Loucy (cell line): ENCODE results near the gene SUZ12.
"Not testable (repeated sequence)": the region's sequence is repeated elsewhere in the genome, so short reads cannot be mapped to it uniquely, and the experiment has no call there.

Experiments used
- H2AFZ ChIP-seq: fragments of 200-600 bp; sonication (generic); 2 replicates; pipeline ENCODE4 v1.6.0; 2016; ENCODE audit warnings: antibody characterized with exemption, mild to moderate bottlenecking, low read length, moderate library complexity
- H3F3A ChIP-seq: fragments of 200-600 bp; 2 replicates; pipeline ENCODE4 v1.6.0; 2016; ENCODE audit warnings: antibody characterized with exemption, low read depth, mild to moderate bottlenecking
- H3K27me3 ChIP-seq: fragments of 200-600 bp; sonication (generic); 2 replicates; pipeline ENCODE4 v1.6.1; 2014; ENCODE audit warnings: low read length, mild to moderate bottlenecking; ENCODE audit not compliant: insufficient read depth, poor library complexity, severe bottlenecking
- H3K36me3 ChIP-seq: fragments of 200-600 bp; sonication (generic); 2 replicates; pipeline ENCODE4 v1.6.1; 2016; ENCODE audit warnings: low read length; ENCODE audit not compliant: insufficient read depth
- H3K4me1 ChIP-seq: fragments of 200-600 bp; sonication (generic); 2 replicates; pipeline ENCODE4 v1.5.1; 2014; ENCODE audit warnings: low read length, mild to moderate bottlenecking; ENCODE audit not compliant: insufficient read depth, poor library complexity, severe bottlenecking
- H3K4me2 ChIP-seq: fragments of 200-600 bp; sonication (generic); 2 replicates; pipeline ENCODE4 v1.6.0; 2014; ENCODE audit warnings: antibody characterized with exemption, low read length, low read depth, mild to moderate bottlenecking; ENCODE audit not compliant: poor library complexity, severe bottlenecking
- H3K4me3 ChIP-seq: fragments of 200-600 bp; sonication (generic); 2 replicates; pipeline ENCODE4 v1.5.1; 2014; ENCODE audit warnings: low read length, mild to moderate bottlenecking, mixed read lengths; ENCODE audit not compliant: poor library complexity, severe bottlenecking
- H3K79me2 ChIP-seq: fragments of 200-600 bp; sonication (generic); 2 replicates; pipeline ENCODE4 v1.6.1; 2014; ENCODE audit warnings: low read length; ENCODE audit not compliant: insufficient read depth
- H3K9ac ChIP-seq: fragments of 200-600 bp; sonication (generic); 2 replicates; pipeline ENCODE4 v1.6.0; 2014; ENCODE audit warnings: mild to moderate bottlenecking, low read depth, low read length, moderate library complexity; ENCODE audit not compliant: poor library complexity, severe bottlenecking
- H3K9me2 ChIP-seq: fragments of 200-600 bp; sonication (generic); replicated peaks from 2 replicates; pipeline ENCODE4 v1.6.1; 2016; ENCODE audit warnings: low read depth, low read length, mixed read lengths
- H3K9me3 ChIP-seq: fragments of 200-600 bp; sonication (generic); 2 replicates; pipeline ENCODE4 v1.6.1; 2014; ENCODE audit warnings: mild to moderate bottlenecking, antibody characterized with exemption, low read length, low read depth; ENCODE audit not compliant: insufficient read depth
- H4K20me1 ChIP-seq: fragments of 200-600 bp; sonication (generic); 2 replicates; pipeline ENCODE4 v1.6.0; 2014; ENCODE audit warnings: antibody characterized with exemption, low read length, mild to moderate bottlenecking; ENCODE audit not compliant: insufficient read depth, poor library complexity, severe bottlenecking
- CTCF ChIP-seq: fragments of 200-600 bp; sonication (generic); conservative IDR thresholded peaks from 2 replicates; pipeline ENCODE4 v1.5.1; 2014; ENCODE audit warnings: mild to moderate bottlenecking, antibody characterized with exemption, low read length

SUZ12 gene

GRCh38 chr17:31935512-31935911 is 1.3 kb upstream of the SUZ12 start:
- H3K9ac ChIP-seq, result peak overlapping the region; percentile 92

DNA sequence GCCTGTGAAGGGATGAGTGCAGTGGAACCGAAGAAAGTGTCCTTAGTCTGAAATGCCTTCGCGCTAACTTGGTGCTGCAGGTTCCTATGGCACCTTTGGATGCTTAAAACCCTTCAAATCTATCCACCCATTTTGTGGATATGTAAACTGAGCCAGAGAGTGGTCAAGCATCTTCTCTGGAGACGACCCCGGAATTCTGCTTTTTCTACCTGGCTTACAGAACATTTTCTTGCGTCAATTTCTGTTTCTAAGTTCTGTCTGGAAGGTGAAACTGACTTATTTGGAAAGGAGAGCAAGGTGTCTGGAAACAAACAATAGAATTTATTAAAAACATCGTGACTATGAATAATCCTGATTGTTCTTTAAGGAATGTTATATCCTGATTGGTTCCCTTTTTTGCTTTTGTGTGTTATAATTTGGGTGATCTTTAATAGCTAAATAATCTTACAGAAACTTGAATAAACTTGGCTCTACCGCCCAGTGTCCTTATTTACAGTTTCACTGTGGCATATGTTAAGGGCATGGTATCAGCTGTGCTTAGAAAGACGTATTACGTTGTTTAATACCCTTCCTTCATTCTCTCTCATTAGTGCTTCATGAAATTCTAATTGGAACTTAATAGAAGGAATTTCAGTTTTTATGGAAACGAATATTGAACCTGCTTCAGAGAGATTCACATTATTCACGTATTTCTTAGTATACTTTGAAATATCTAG is 1.3 kb downstream of the SUZ12 start:
- H3K79me2 ChIP-seq, result peaks cover 59% of the 10 kb centered on the region
- H3K4me2 ChIP-seq, result peak overlapping the region; percentile 87
- not testable (repeated sequence) for H3K9me2 ChIP-seq, H3K27me3 ChIP-seq, H3F3A ChIP-seq, H3K9me3 ChIP-seq, H3K36me3 ChIP-seq, H2AFZ ChIP-seq
- H3K4me1 ChIP-seq, result peaks cover 15% of the 10 kb centered on the region
- peak overlapping the region; percentile 74 for H3K9ac ChIP-seq
- peaks cover 36% of the 10 kb centered on the region for H4K20me1 ChIP-seq
- H3K4me3 ChIP-seq, result peak overlapping the region; percentile 78

More at GRCh38 chr17:31935512-31935911, 1.3 kb upstream of the SUZ12 start:
- H4K20me1 ChIP-seq, result peaks cover 23% of the 10 kb centered on the region
- H3K4me1 ChIP-seq, result peaks cover 12% of the 10 kb centered on the region
- no peaks in the 10 kb centered on the region for H3F3A ChIP-seq
- H3K79me2 ChIP-seq, result peaks cover 33% of the 10 kb centered on the region
- no peaks in the 10 kb centered on the region for H3K9me3 ChIP-seq
- no peak overlapping the region for H3K4me3 ChIP-seq
- no peak for TF ChIP-seq CTCF
- H3K36me3 ChIP-seq, result no peaks in the 10 kb centered on the region
- no peaks in the 10 kb centered on the region for H3K27me3 ChIP-seq
- H3K4me2 ChIP-seq, result no peak overlapping the region
- no peaks in the 10 kb centered on the region for H3K9me2 ChIP-seq
- H2AFZ ChIP-seq, result no peak overlapping the region

DNA sequence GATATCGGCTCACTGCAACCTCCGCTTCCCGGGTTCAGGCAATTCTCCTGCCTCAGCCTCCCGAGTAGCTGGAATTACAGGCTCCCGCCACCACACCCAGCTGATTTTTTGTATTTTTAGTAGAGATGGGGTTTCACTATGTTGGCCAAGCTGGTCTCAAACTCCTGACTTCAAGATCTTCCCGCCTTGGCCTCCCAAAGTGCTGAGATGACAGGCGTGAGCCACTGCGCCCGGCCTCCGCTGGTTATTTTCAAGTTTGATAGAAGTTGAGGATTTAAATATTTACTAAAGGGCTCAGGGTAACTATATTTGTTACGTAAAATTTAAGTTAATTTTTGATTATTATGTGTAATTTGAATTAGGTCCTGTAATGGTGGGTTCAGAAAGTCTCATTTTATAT is 5.1 kb downstream of the SUZ12 start:
- not testable (repeated sequence) for H3K36me3 ChIP-seq

GRCh38 chr17:31942396-31942795 is 5.6 kb downstream of the SUZ12 start:
- H3K27me3 ChIP-seq, H3K9ac ChIP-seq, H3K9me3 ChIP-seq, H2AFZ ChIP-seq, H3K36me3 ChIP-seq, H3K9me2 ChIP-seq, H3F3A ChIP-seq: not testable (repeated sequence)
- peak overlapping the region; percentile 55 for H3K4me3 ChIP-seq
- H3K79me2 ChIP-seq, result peaks cover 86% of the 10 kb centered on the region
- peaks cover 58% of the 10 kb centered on the region for H4K20me1 ChIP-seq
- peaks cover 21% of the 10 kb centered on the region for H3K4me1 ChIP-seq
- peak overlapping the region; percentile 68 for H3K4me2 ChIP-seq

More for the DNA sequence above, 5.1 kb downstream of the SUZ12 start:
- not testable (repeated sequence) for H3K9me3 ChIP-seq, H2AFZ ChIP-seq, H3K27me3 ChIP-seq, H3K9ac ChIP-seq, H3F3A ChIP-seq, H3K9me2 ChIP-seq
- Histone ChIP-seq H3K4me2 (peak overlapping the region; percentile 68), H3K4me1 (peaks cover 21% of the 10 kb centered on the region), H3K79me2 (peaks cover 90% of the 10 kb centered on the region), H3K4me3 (peak overlapping the region; percentile 55), H4K20me1 (peaks cover 55% of the 10 kb centered on the region)

DNA sequence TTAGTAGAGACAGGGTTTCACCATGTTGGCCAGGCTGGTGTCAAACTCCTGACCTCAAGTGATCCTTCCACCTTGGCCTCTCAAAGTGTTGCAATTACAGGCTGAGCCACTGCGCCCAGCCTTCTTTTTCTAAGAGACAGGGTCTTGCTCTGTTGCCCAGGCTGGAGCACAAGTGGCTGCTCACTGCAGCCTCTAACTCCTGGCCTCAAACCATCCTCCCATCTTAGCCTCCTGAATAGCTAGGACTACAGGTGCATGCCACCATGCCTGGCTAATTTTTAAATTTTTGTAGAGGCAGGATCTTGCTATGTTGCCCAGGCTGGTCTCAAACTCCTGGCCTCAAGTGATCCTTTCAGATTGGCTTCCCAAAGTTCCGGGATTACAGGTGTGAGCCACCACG is 15.1 kb downstream of the SUZ12 start:
- not testable (repeated sequence) for H3K4me3 ChIP-seq, H3K9me3 ChIP-seq, H3K79me2 ChIP-seq, H2AFZ ChIP-seq, H3K27me3 ChIP-seq, H3K9ac ChIP-seq, H3K4me1 ChIP-seq, H4K20me1 ChIP-seq, H3K9me2 ChIP-seq, H3F3A ChIP-seq, H3K4me2 ChIP-seq
- peaks cover 21% of the 10 kb centered on the region; the same call in 1 of the 2 replicates for H3K36me3 ChIP-seq

DNA sequence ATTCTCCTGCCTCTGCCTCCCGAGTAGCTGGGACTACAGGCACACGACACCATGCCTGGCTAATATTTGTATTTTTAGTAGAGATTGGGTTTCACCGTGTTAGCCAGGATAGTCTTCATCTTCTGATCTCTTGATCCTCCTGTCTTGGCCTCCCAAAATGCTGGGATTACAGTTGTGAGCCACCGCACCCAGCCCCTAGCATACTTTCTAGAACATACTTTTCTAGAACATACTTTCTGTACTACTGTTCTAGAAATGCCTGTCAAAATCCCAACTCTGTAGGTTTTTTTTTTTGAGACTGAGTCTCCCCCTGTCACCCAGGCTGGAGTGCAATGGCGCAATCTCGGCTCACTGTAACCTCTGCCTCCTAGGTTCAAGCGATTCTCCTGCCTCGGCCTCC is 27.3 kb downstream of the SUZ12 start:
- not testable (repeated sequence) for H3K4me2 ChIP-seq, H3K27me3 ChIP-seq, H4K20me1 ChIP-seq, H3K9me3 ChIP-seq, H3F3A ChIP-seq, H2AFZ ChIP-seq, H3K4me3 ChIP-seq, H3K9ac ChIP-seq, H3K4me1 ChIP-seq, H3K9me2 ChIP-seq
- Histone ChIP-seq H3K36me3 (peaks cover 48% of the 10 kb centered on the region; the same call in 1 of the 2 replicates), H3K79me2 (peaks cover 26% of the 10 kb centered on the region; the same call in 1 of the 2 replicates)
